Renal cortex interstitium (tissue), 11 donors: ENCODE data around the gene ZNF512. TPM values are rescaled to one million over a fixed set of nuclear protein-coding genes. Genes with fewer than 3 reads are reported as not detected.
"Not testable (repeated sequence)": the region's sequence is repeated elsewhere in the genome, so short reads cannot be mapped to it uniquely, and the experiment has no call there.

ENCODE experiments used
- DNase-seq, 11 donors: peaks; one replicate each; pipeline ENCODE4 v3.0.0-alpha.2; 2013; ENCODE audit warnings: low read depth in 9 of 11, low spot score in 4 of 11; ENCODE audit errors: extremely low read depth in 1 of 11
- polyA plus RNA-seq, 3 donors: library from polyadenylated mRNA; unstranded; fragments of 120-200 nt; gene quantifications; one replicate each; pipeline ENCODE4 v1.2.1, GENCODE V29; 2013; ENCODE audit not compliant: insufficient read length in 3 of 3

The ZNF512 gene
- polyA plus RNA-seq, 3 donors, result 75.8 to 84.2 (median 76.3) TPM

- not testable (repeated sequence) for DNase-seq
These were observed 43.5 kb downstream of the ZNF512 start for GRCh38 chr2:27626323-27626722.

DNA sequence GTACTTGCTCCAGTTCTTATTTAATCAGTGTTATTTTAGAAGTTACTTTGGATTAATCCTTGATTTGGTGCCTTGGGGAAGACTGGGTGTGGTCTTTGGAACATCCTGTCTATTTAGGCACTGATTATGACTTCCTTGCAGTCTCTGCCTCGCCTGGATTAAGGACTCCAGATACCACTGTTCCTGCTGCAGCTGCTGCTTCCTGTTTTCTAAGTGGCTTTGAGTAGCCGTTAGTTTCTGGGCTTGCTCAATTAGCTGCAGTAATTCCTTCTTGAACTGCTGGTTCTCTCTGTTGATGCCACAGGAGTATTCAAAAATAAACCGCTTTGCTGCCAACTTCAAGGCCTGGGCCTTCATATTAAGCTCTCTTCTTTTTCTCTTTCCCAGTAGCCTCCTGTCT, 44.1 kb downstream of the ZNF512 start:
- DNase-seq, result not testable (repeated sequence)

GRCh38 chr2:27627963-27628766, 45.3 kb downstream of the ZNF512 start:
- DNase-seq, result no peak

GRCh38 chr2:27628767-27629709, 46.2 kb downstream of the ZNF512 start, which contains the start of the genes CCDC121 and GPN1:
Gene CCDC121, minus strand, starts transcription at chr2:27629012. Its CDS starts 1,213 bp downstream, at chr2:27627799.
Gene GPN1, plus strand, starts transcription at chr2:27629050. Its CDS starts 9 bp downstream, at chr2:27629059.
- DNase-seq, result peak; percentile 50 to 80 (median 73)

DNA sequence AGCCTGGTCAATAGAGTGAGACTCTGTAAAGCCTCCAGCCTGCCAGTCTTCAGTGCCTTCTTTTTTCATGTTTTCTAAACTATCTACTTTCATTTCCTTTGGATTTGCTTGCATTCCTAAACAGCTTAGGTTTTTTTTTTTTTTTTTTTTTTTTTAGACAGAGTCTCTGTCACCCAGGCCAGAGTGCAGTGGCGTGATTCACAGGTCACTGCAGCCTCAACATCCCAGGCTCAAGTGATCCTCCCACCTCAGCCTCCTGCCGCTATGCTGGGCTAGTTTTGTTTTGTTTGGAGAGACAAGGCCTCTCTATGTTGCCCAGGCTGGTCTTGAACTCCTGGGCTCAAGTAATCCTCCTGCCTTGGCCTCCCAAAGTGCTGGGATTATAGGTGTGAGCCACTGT, 47.4 kb downstream of the ZNF512 start:
- not testable (repeated sequence) for DNase-seq

- DNase-seq, result no peak
These were observed 51.4 kb downstream of the ZNF512 start for GRCh38 chr2:27634291-27634690.

GRCh38 chr2:27636766-27637165, 53.9 kb downstream of the ZNF512 start:
- no peak for DNase-seq

- no peak for DNase-seq
These were observed 55.3 kb downstream of the ZNF512 start for GRCh38 chr2:27638037-27638637.

DNA sequence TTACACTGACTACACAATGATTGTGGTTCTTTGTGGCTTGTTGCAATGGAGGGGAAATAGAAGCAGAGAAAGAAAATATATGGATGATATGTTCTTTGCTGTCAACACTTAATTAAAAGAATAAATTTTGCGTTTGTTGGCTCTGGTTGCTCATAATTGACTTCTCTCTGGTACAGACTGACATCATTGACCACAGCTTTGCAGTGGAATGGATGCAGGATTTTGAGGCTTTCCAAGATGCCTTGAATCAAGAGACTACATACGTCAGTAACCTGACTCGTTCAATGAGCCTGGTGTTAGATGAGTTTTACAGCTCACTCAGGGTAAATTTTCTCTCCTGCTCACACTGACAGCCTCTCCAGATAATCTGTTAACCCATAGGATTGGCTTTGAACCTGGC, 55.9 kb downstream of the ZNF512 start:
- DNase-seq, result no peak

GRCh38 chr2:27640722-27641245, 57.9 kb downstream of the ZNF512 start:
- no peak for DNase-seq

GRCh38 chr2:27645197-27645596, 62.4 kb downstream of the ZNF512 start:
- no peak for DNase-seq

GRCh38 chr2:27647289-27647688, 64.4 kb downstream of the ZNF512 start:
- DNase-seq, result no peak

GRCh38 chr2:27647737-27648136, 64.9 kb downstream of the ZNF512 start:
- DNase-seq, result no peak

DNA sequence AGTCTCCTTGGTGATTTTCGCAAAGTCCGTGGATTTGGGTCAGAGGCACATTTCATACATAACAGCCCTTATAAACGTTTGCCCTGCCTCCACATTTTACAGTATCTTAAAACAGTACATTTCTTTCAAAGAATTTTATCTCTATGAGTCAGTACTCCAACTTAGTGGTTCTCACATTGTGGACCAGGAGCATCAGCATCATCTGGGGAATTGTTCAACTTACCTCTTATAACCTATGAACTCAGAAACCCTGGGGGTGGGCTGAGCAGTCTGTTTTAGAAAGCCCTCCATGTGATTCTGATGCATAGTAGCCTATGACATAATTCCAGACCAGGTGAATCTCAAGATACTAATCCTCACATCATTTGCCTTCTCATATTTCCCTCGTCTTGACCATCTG, 68.2 kb downstream of the ZNF512 start:
- DNase-seq, result no peak

- no peak for DNase-seq
These were observed 69.5 kb downstream of the ZNF512 start for GRCh38 chr2:27652341-27652740.

DNA sequence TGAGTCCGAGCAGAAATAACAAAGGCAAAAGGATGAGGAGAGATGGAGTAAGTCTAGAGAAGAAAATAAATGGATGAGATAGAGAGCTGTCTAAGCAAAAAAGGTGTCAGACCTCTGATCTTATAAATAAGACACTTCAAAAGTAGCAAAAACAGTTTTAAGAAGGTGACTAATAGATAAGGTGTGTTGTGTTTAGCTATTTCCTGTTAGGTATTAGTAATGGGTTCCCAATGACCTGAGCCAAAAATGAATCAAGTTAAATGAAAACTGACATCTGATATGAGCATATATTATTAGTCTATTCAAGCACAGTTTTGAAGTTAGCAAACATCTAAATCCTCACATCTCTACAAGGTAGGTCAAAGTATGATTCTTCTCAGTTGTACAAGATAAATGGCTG, 69.9 kb downstream of the ZNF512 start:
- no peak for DNase-seq

DNA sequence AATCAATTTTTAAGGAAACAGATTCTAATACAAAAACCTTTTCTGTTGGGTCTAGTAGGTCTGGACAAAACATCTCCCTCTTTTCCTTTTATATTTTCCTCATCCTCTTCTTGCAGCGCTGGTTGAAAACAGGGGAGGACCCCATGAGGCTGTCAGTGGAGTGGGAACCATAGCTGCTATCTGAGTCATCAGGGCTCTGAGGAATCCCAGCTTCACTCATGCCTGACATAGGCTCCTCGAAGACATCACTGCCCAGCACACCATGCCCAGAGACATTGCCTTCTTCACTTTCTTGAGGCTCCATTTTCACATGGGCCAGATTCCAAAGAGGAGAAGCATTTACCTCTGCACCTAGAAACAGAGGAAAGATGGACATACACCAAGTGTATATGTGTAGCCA, 70.6 kb downstream of the ZNF512 start:
- DNase-seq, result no peak

- DNase-seq, result no peak
These were observed 72.5 kb downstream of the ZNF512 start for GRCh38 chr2:27655155-27655951.
